Placental pericyte (primary cell): Measurements from ENCODE around the gene OR4C13. TPM values are rescaled to one million over a fixed set of nuclear protein-coding genes. Genes with fewer than 3 reads are reported as not detected.

Experiments used
- total RNA-seq: library from RNA; depleted of rRNA; stranded (reverse); fragments of >200 nt; gene quantifications from 2 replicates; pipeline ENCODE4 v1.2.3, GENCODE V29; 2012

Gene OR4C13
- total RNA-seq: not detected in 2 replicates

DNA sequence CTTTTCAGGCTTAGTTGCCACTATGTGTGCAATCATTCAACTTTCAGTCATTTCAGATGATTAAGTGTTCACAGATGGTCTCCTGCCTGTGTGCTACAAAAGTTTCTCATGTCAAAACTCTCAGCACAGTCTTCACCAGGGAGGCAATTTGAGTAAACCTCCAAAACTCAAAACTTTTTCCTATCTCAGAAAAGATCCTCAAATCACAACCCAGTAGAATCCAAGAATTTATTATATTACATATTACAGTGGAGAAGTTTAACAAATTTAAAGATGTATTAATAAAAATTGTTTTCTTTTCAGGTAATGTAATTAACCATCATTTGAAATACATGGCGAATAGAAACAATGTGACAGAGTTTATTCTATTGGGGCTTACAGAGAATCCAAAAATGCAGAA, at the start of gene OR4C13:
Gene OR4C13 (plus strand): TSS at position 301 of the 400 bp plus-strand sequence. CDS start 32 bp downstream, at position 333.

GRCh38 chr11:49982435-49982834, 30.2 kb downstream of the OR4C13 start, which contains the start of gene OR4C12:
Gene OR4C12, minus strand, starts transcription at chr11:49982535. Its CDS starts 34 bp downstream, at chr11:49982501.

Other genes starting within 250 kb of the OR4C13 start
- not detected in 2 replicates for gene OR4C12, start 30.1 kb downstream of the OR4C13 start, total RNA-seq
- gene OR4C45, start 80.5 kb downstream of the OR4C13 start, total RNA-seq: not detected in 2 replicates